ENCODE measurements around the gene KMO.

The KMO gene

DNA sequence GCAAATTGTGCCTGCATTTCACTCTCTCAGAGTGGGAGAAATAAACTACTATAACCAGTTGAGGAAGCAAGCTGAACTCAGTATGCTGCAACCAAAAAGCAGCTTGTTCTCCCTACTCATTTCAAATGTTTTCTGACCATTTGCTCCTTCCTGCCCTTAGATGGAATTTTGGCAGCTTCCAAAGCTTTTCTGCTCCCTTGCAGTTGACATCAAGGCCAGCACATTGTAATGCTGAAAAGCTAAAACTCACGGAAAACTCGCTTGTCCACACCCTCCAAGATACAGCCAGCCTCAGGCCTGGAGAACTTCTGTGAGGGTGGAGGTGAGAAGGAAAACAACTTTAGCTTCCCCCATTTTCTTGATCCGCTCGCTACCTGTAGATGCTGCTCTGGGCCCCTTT, 113.0 kb downstream of the KMO start:
- H3K4me3 ChIP-seq: no peak overlapping the region
- no peaks in the 10 kb centered on the region for H3K27me3 ChIP-seq
- peaks cover 9 to 16% (median 12%) of the 10 kb centered on the region in 10 experiments for H3K4me1 ChIP-seq
- H3K9ac ChIP-seq: no peak overlapping the region
- H3K36me3 ChIP-seq: no peaks in the 10 kb centered on the region
- H3K9me3 ChIP-seq (replicated peaks in 1 of 11): peaks cover 4 to 16% (median 10%) of the 10 kb centered on the region in 11 experiments; a peak in 15 of 22 replicates
- H4K20me1 ChIP-seq: no peaks in the 10 kb centered on the region
- no peak overlapping the region for H3K27ac ChIP-seq
- H3K4me2 ChIP-seq: no peak overlapping the region
- no peak for TF ChIP-seq Cebpa-rat (IDR thresholded peaks at IDR 0.05)
